ENCODE measurements around the gene PTK7.

PTK7 gene

GRCh38 chr6:43093436-43094289, 17.5 kb downstream of the PTK7 start:
- Histone ChIP-seq H3K4me1 (ENCODE audit: insufficient read depth, low read length, poor library complexity, severe bottlenecking) (peaks cover 21% of the 10 kb centered on the region), H2AFZ (ENCODE audit: low read length) (no peak overlapping the region), H3K9ac (ENCODE audit: low read depth, low read length, poor library complexity, severe bottlenecking) (no peak overlapping the region), H3F3A (ENCODE audit: low read depth) (no peaks in the 10 kb centered on the region), H3K9me3 (ENCODE audit: insufficient read depth, low read depth, low read length) (no peaks in the 10 kb centered on the region), H3K4me3 (ENCODE audit: low read length, poor library complexity, severe bottlenecking) (no peak overlapping the region), H3K36me3 (ENCODE audit: insufficient read depth, low read length) (no peaks in the 10 kb centered on the region), H3K27me3 (ENCODE audit: insufficient read depth, low read length, poor library complexity, severe bottlenecking) (no peaks in the 10 kb centered on the region), H3K4me2 (ENCODE audit: low read depth, low read length, poor library complexity, severe bottlenecking) (peak overlapping the region; percentile 22), H3K9me2 (replicated peaks; ENCODE audit: low read depth, low read length) (no peaks in the 10 kb centered on the region), H3K79me2 (ENCODE audit: insufficient read depth, low read length) (peaks cover 75% of the 10 kb centered on the region), H4K20me1 (ENCODE audit: insufficient read depth, low read length, poor library complexity, severe bottlenecking) (peaks cover 13% of the 10 kb centered on the region)
- TF ChIP-seq CTCF (conservative IDR thresholded peaks at IDR 0.05; ENCODE audit: low read length) (no peak), EZH2phosphoT487 (IDR thresholded peaks at IDR 0.05; ENCODE audit: borderline replicate concordance) (no peak)

- Histone ChIP-seq H3F3A (ENCODE audit: low read depth) (no peaks in the 10 kb centered on the region), H3K4me3 (ENCODE audit: low read length, poor library complexity, severe bottlenecking) (no peak overlapping the region), H3K9ac (ENCODE audit: low read depth, low read length, poor library complexity, severe bottlenecking) (no peak overlapping the region), H3K4me1 (ENCODE audit: insufficient read depth, low read length, poor library complexity, severe bottlenecking) (peaks cover 21% of the 10 kb centered on the region), H4K20me1 (ENCODE audit: insufficient read depth, low read length, poor library complexity, severe bottlenecking) (peaks cover 6% of the 10 kb centered on the region), H3K79me2 (ENCODE audit: insufficient read depth, low read length) (peaks cover 70% of the 10 kb centered on the region), H3K4me2 (ENCODE audit: low read depth, low read length, poor library complexity, severe bottlenecking) (no peak overlapping the region), H3K36me3 (ENCODE audit: insufficient read depth, low read length) (no peaks in the 10 kb centered on the region), H2AFZ (ENCODE audit: low read length) (no peak overlapping the region), H3K9me3 (ENCODE audit: insufficient read depth, low read depth, low read length) (no peaks in the 10 kb centered on the region), H3K27me3 (ENCODE audit: insufficient read depth, low read length, poor library complexity, severe bottlenecking) (no peaks in the 10 kb centered on the region), H3K9me2 (replicated peaks; ENCODE audit: low read depth, low read length) (no peaks in the 10 kb centered on the region)
- TF ChIP-seq EZH2phosphoT487 (IDR thresholded peaks at IDR 0.05; ENCODE audit: borderline replicate concordance) (no peak), CTCF (conservative IDR thresholded peaks at IDR 0.05; ENCODE audit: low read length) (no peak)
These were observed 19.8 kb downstream of the PTK7 start for GRCh38 chr6:43095939-43096338.

GRCh38 chr6:43096451-43097097, 20.5 kb downstream of the PTK7 start:
- Histone ChIP-seq H3K27me3 (ENCODE audit: insufficient read depth, low read length, poor library complexity, severe bottlenecking) (no peaks in the 10 kb centered on the region), H3K4me2 (ENCODE audit: low read depth, low read length, poor library complexity, severe bottlenecking) (no peak overlapping the region), H4K20me1 (ENCODE audit: insufficient read depth, low read length, poor library complexity, severe bottlenecking) (peaks cover 6% of the 10 kb centered on the region), H3K79me2 (ENCODE audit: insufficient read depth, low read length) (peaks cover 65% of the 10 kb centered on the region), H3K4me3 (ENCODE audit: low read length, poor library complexity, severe bottlenecking) (no peak overlapping the region), H3K9me2 (replicated peaks; ENCODE audit: low read depth, low read length) (no peaks in the 10 kb centered on the region), H2AFZ (ENCODE audit: low read length) (no peak overlapping the region), H3K36me3 (ENCODE audit: insufficient read depth, low read length) (no peaks in the 10 kb centered on the region), H3K4me1 (ENCODE audit: insufficient read depth, low read length, poor library complexity, severe bottlenecking) (peaks cover 21% of the 10 kb centered on the region), H3K9me3 (ENCODE audit: insufficient read depth, low read depth, low read length) (no peaks in the 10 kb centered on the region), H3F3A (ENCODE audit: low read depth) (no peaks in the 10 kb centered on the region), H3K9ac (ENCODE audit: low read depth, low read length, poor library complexity, severe bottlenecking) (no peak overlapping the region)
- TF ChIP-seq CTCF (conservative IDR thresholded peaks at IDR 0.05; ENCODE audit: low read length) (no peak), EZH2phosphoT487 (IDR thresholded peaks at IDR 0.05; ENCODE audit: borderline replicate concordance) (no peak)
